Calu3 (cell line): ENCODE data around the gene EYA2. TPM values are rescaled to one million over a fixed set of nuclear protein-coding genes. Genes with fewer than 3 reads are reported as not detected.

ENCODE experiments used
- BruUV-seq: library from RNA; stranded (reverse); fragments of 400-500 nt; replicated peaks from 2 replicates; lab custom pipeline; 2021; lab: Mats Ljungman, UMichigan
- CTCF ChIA-PET: fragments of 300-600 bp; sonication (Branson Sonifier 250); formaldehyde crosslinking; loops from one replicate; lab custom pipeline; 2022; ENCODE audit warnings: antibody characterized with exemption; lab: Charles Lee
- DNase-seq: peaks from one replicate; pipeline ENCODE4 v3.0.0; 2022
- H3K27ac Mint-ChIP-seq: one replicate; pipeline ENCODE4 v1.8.0; 2022; ENCODE audit warnings: mixed read lengths; ENCODE audit not compliant: unreplicated experiment
- H3K27me3 Mint-ChIP-seq: one replicate; pipeline ENCODE4 v1.8.0; 2022; ENCODE audit warnings: mixed read lengths; ENCODE audit not compliant: unreplicated experiment
- H3K36me3 Mint-ChIP-seq: one replicate; pipeline ENCODE4 v1.8.0; 2022; ENCODE audit warnings: mild to moderate bottlenecking, moderate library complexity, mixed read lengths; ENCODE audit not compliant: insufficient read depth, unreplicated experiment
- H3K4me1 Mint-ChIP-seq: one replicate; pipeline ENCODE4 v1.8.0; 2022; ENCODE audit warnings: mild to moderate bottlenecking, low read depth, mixed read lengths; ENCODE audit not compliant: unreplicated experiment
- H3K4me3 Mint-ChIP-seq: one replicate; pipeline ENCODE4 v1.8.0; 2022; ENCODE audit warnings: mild to moderate bottlenecking, low read depth, moderate library complexity, mixed read lengths; ENCODE audit not compliant: unreplicated experiment
- H3K9me3 Mint-ChIP-seq: one replicate; pipeline ENCODE4 v1.8.0; 2022; ENCODE audit warnings: low read depth, mixed read lengths; ENCODE audit not compliant: unreplicated experiment
- intact Hi-C: fragments of 100-400 bp; cut with micrococcal nuclease; formaldehyde crosslinking; loops from one replicate; pipeline ENCODE4 v1.10.0; 2022; ENCODE audit not compliant: unreplicated experiment
- total RNA-seq: library from RNA; stranded (reverse); gene quantifications from 2 replicates; pipeline ENCODE4 v1.2.3, GENCODE V29; 2022
- TF ChIP-seq, protein P1 (sequence below): fragments of 200-600 bp; IDR thresholded peaks from one replicate; pipeline ENCODE4 v1.8.0; 2022; ENCODE audit warnings: antibody characterized with exemption; ENCODE audit not compliant: unreplicated experiment

The EYA2 gene
- total RNA-seq, 1 experiment from 2014 or later, result 0.35 TPM

DNA sequence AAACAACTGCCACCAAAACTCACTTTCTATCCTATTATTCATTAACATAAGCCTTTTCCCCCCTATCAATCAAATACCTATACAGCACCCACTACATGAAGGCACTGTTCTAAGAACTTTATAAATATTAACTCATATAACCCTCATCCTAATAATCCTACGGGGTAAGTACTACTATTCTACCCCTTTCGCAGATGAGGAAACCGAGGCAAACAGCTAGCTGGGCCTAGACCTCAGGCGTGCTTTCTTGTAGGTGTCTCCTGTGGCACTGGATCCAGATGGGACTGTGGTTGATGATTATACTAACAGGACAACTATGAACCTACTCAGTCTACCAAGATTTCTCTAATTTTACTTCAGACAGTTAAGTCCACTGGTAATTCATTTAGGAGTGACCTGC lies 330.2 kb downstream of the EYA2 start:
- DNase-seq, result no peak
- intact Hi-C loops, result no loop called here
- CTCF ChIA-PET, result no interaction called here

DNA sequence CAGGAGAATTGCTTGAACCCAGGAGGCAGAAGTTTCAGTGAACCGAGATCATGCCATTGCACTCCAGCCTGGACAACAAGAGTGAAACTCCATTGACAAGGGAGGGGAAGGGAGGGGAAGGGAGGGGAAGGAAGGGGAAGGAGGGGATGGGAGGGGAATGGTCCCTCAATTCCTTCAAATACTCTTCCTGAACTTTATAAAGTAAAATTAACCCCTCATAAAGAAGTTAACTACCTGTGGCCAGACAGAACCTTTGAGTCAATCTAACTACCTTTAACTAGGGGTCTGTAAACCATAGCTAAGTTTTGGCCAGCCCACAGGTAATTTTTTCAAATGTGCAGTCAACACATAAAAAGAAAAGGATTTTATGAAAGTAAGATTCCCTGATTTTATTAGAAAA lies 330.8 kb downstream of the EYA2 start:
- no peak overlapping the region for H3K4me3 Mint-ChIP-seq

More for the DNA sequence above, 330.2 kb downstream of the EYA2 start:
- H3K36me3 Mint-ChIP-seq, result peaks cover 46% of the 10 kb centered on the region
- H3K9me3 Mint-ChIP-seq, result no peaks in the 10 kb centered on the region
- BruUV-seq, result no TSS peak
- H3K4me1 Mint-ChIP-seq, result no peaks in the 10 kb centered on the region
- no peak overlapping the region for H3K27ac Mint-ChIP-seq
- TF ChIP-seq, protein P1, sequence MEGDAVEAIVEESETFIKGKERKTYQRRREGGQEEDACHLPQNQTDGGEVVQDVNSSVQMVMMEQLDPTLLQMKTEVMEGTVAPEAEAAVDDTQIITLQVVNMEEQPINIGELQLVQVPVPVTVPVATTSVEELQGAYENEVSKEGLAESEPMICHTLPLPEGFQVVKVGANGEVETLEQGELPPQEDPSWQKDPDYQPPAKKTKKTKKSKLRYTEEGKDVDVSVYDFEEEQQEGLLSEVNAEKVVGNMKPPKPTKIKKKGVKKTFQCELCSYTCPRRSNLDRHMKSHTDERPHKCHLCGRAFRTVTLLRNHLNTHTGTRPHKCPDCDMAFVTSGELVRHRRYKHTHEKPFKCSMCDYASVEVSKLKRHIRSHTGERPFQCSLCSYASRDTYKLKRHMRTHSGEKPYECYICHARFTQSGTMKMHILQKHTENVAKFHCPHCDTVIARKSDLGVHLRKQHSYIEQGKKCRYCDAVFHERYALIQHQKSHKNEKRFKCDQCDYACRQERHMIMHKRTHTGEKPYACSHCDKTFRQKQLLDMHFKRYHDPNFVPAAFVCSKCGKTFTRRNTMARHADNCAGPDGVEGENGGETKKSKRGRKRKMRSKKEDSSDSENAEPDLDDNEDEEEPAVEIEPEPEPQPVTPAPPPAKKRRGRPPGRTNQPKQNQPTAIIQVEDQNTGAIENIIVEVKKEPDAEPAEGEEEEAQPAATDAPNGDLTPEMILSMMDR, result no peak
- H3K4me3 Mint-ChIP-seq, result no peak overlapping the region
- H3K27me3 Mint-ChIP-seq, result no peaks in the 10 kb centered on the region

DNA sequence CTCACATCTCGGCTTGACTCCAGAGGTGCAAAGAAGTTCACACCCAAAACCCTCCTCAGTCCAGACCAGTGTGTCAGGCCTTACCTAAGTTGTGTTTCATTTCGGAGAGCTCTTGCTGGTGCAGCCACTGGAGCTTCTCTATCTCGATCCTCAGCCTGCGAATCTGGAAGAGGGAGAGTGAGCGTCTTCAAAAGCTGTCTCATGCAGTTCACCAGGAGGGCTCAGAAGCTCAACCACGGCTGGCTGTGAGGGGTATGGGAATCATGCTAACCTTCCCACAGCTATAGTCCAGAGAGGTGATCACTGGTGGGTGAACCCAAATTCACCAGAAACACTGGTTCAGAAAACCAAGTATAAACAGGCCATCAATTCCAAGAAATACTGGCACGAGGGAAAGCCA lies 332.5 kb downstream of the EYA2 start:
- Mint-ChIP-seq H3K27ac (no peak overlapping the region), H3K4me1 (no peaks in the 10 kb centered on the region), H3K27me3 (no peaks in the 10 kb centered on the region), H3K36me3 (peaks cover 50% of the 10 kb centered on the region), H3K9me3 (no peaks in the 10 kb centered on the region), H3K4me3 (no peak overlapping the region)
- CTCF ChIA-PET, result no interaction called here
- intact Hi-C loops, result no loop called here
- TF ChIP-seq, protein P1, result no peak
- DNase-seq, result no peak
- no TSS peak for BruUV-seq

More for the DNA sequence above, 330.8 kb downstream of the EYA2 start:
- Mint-ChIP-seq H3K27me3 (no peaks in the 10 kb centered on the region), H3K4me1 (no peaks in the 10 kb centered on the region), H3K27ac (no peak overlapping the region), H3K9me3 (no peaks in the 10 kb centered on the region), H3K36me3 (peaks cover 43% of the 10 kb centered on the region)
- TF ChIP-seq, protein P1, result no peak
- intact Hi-C loops, result no loop called here
- no TSS peak for BruUV-seq
- no peak for DNase-seq
- CTCF ChIA-PET, result no interaction called here

DNA sequence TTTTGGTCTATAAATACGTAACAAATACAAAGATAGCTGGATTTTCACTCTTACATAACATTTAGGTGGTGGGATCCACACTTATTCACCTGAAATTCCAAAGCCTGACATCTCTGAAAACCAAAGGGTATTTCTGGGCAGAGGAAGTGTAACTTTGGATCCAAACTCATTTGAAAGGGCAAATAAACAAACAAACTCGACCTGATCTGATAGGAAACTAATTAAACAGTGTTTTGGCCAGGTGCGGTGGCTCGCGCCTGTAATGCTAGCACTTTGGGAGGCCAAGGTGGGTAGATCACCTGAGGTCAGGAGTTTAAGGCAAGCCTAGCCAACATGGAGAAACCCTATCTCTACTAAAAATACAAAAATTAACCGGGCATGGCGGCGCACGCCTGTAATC lies 332.9 kb downstream of the EYA2 start:
- H3K9me3 Mint-ChIP-seq, result no peaks in the 10 kb centered on the region
- CTCF ChIA-PET, result interaction anchor here (0.5 kb wide), 1 partner anchor 8 kb away, joined by 5 read pairs; no protein-coding TSS in a partner anchor
- H3K4me3 Mint-ChIP-seq, result no peak overlapping the region
- intact Hi-C loops, result no loop called here
- TF ChIP-seq, protein P1, result no peak
- H3K4me1 Mint-ChIP-seq, result no peaks in the 10 kb centered on the region
- BruUV-seq, result no TSS peak
- DNase-seq, result no peak
- H3K27me3 Mint-ChIP-seq, result no peaks in the 10 kb centered on the region
- H3K27ac Mint-ChIP-seq, result no peak overlapping the region
- H3K36me3 Mint-ChIP-seq, result peaks cover 46% of the 10 kb centered on the region
